HEK293 (cell line): ENCODE measurements around the gene CACNA2D3.

Experiments
- CTCF ChIA-PET: fragments of 350-600 bp; formaldehyde crosslinking; extraction: SDS; loops from one replicate; lab custom pipeline; 2021; ENCODE audit warnings: antibody characterized with exemption; lab: Yijun Ruan, JAX
- POLR2A ChIA-PET: fragments of 300-600 bp; formaldehyde crosslinking; extraction: SDS; loops from one replicate; lab custom pipeline; 2020; ENCODE audit warnings: antibody characterized with exemption, inconsistent platforms; lab: Yijun Ruan, JAX
- H3K27ac ChIP-seq: fragments of 200-500 bp; sonication (Bioruptor generic); 2 replicates; pipeline ENCODE4 v1.5.1; 2014; ENCODE audit warnings: low read depth, low read length, control low read depth, inconsistent platforms; ENCODE audit errors: extremely low read depth
- H3K36me3 ChIP-seq, 2 experiments: fragments of 200-500 bp in 1 of 2; sonication (Bioruptor generic) in 1 of 2; 1 replicate in 1 of 2; 2 replicates in 1 of 2; pipeline ENCODE4 v1.5.1; 2014 to 2017; ENCODE audit warnings: inconsistent platforms in 2 of 2, low read length in 2 of 2; ENCODE audit not compliant: control insufficient read depth in 2 of 2, insufficient read depth in 1 of 2
- H3K4me1 ChIP-seq: fragments of 200-500 bp; sonication (Bioruptor generic); 2 replicates; pipeline ENCODE4 v1.5.1; 2014; ENCODE audit warnings: mild to moderate bottlenecking, low read length, inconsistent platforms; ENCODE audit not compliant: control insufficient read depth, insufficient read depth
- H3K4me3 ChIP-seq: 2 replicates; pipeline ENCODE4 v1.5.1; 2011; ENCODE audit warnings: low read depth, mild to moderate bottlenecking, control low read depth, low read length, moderate library complexity
- H3K9me3 ChIP-seq: fragments of 200-500 bp; sonication (Bioruptor generic); 2 replicates; pipeline ENCODE4 v1.5.1; 2014; ENCODE audit warnings: low read depth, low read length, inconsistent platforms; ENCODE audit not compliant: control insufficient read depth, insufficient read depth
- EGR2 ChIP-seq: fragments of 450-650 bp; formaldehyde crosslinking; IDR thresholded peaks from 2 replicates; pipeline ENCODE4 v1.5.1; 2016; ENCODE audit warnings: low read depth, missing biosample characterization, missing genetic modification characterization
- GLIS1 ChIP-seq: fragments of 450-650 bp; formaldehyde crosslinking; IDR thresholded peaks from 2 replicates; pipeline ENCODE4 v1.5.1; 2016; ENCODE audit warnings: missing biosample characterization, missing genetic modification characterization
- PBX3 ChIP-seq: sonication (generic); formaldehyde crosslinking; IDR thresholded peaks from 2 replicates; pipeline ENCODE4 v1.8.1; 2022; ENCODE audit warnings: mild to moderate bottlenecking, moderate library complexity, missing genetic modification reagents
- PRDM6 ChIP-seq: fragments of 450-650 bp; formaldehyde crosslinking; IDR thresholded peaks from 2 replicates; pipeline ENCODE4 v1.5.1; 2017; ENCODE audit warnings: missing biosample characterization, missing genetic modification characterization
- TSHZ1 ChIP-seq: fragments of 450-650 bp; formaldehyde crosslinking; IDR thresholded peaks from 2 replicates; pipeline ENCODE4 v1.5.1; 2016; ENCODE audit warnings: missing biosample characterization, missing genetic modification characterization, borderline replicate concordance
- ZBTB1 ChIP-seq: fragments of 450-650 bp; formaldehyde crosslinking; IDR thresholded peaks from 2 replicates; pipeline ENCODE4 v1.5.1; 2016; ENCODE audit warnings: missing biosample characterization, missing genetic modification characterization
- ZBTB17 ChIP-seq: fragments of 450-650 bp; formaldehyde crosslinking; IDR thresholded peaks from 2 replicates; pipeline ENCODE4 v1.5.1; 2016; ENCODE audit warnings: missing biosample characterization, missing genetic modification characterization
- ZIC2 ChIP-seq: fragments of 450-650 bp; formaldehyde crosslinking; IDR thresholded peaks from 2 replicates; pipeline ENCODE4 v1.5.1; 2016; ENCODE audit warnings: missing biosample characterization, missing genetic modification characterization
- ZNF146 ChIP-seq: fragments of 450-650 bp; formaldehyde crosslinking; IDR thresholded peaks from 2 replicates; pipeline ENCODE4 v1.5.1; 2016; ENCODE audit warnings: missing biosample characterization, missing genetic modification characterization
- ZNF155 ChIP-seq: fragments of 450-650 bp; formaldehyde crosslinking; IDR thresholded peaks from 2 replicates; pipeline ENCODE4 v1.5.1; 2016; ENCODE audit warnings: missing biosample characterization, missing genetic modification characterization
- ZNF335 ChIP-seq: fragments of 450-650 bp; formaldehyde crosslinking; conservative IDR thresholded peaks from 2 replicates; pipeline ENCODE4 v1.5.1; 2016; ENCODE audit warnings: missing biosample characterization, missing genetic modification characterization
- ZNF391 ChIP-seq: fragments of 450-650 bp; formaldehyde crosslinking; IDR thresholded peaks from 2 replicates; pipeline ENCODE4 v1.5.1; 2016; ENCODE audit warnings: low read depth, missing biosample characterization, missing genetic modification characterization, borderline replicate concordance
- ZNF416 ChIP-seq: fragments of 450-650 bp; formaldehyde crosslinking; IDR thresholded peaks from 2 replicates; pipeline ENCODE4 v1.5.1; 2016; ENCODE audit warnings: missing biosample characterization, missing genetic modification characterization
- ZNF449 ChIP-seq: fragments of 450-650 bp; formaldehyde crosslinking; IDR thresholded peaks from 2 replicates; pipeline ENCODE4 v1.5.1; 2017; ENCODE audit warnings: missing biosample characterization, mild to moderate bottlenecking, missing genetic modification characterization, moderate library complexity
- ZNF623 ChIP-seq: fragments of 450-650 bp; formaldehyde crosslinking; IDR thresholded peaks from 2 replicates; pipeline ENCODE4 v1.5.1; 2016; ENCODE audit warnings: missing biosample characterization, missing genetic modification characterization
- ZNF629 ChIP-seq: fragments of 450-650 bp; formaldehyde crosslinking; IDR thresholded peaks from 2 replicates; pipeline ENCODE4 v1.5.1; 2017; ENCODE audit warnings: missing biosample characterization, missing genetic modification characterization
- ZNF747 ChIP-seq: fragments of 450-650 bp; formaldehyde crosslinking; IDR thresholded peaks from 2 replicates; pipeline ENCODE4 v1.5.1; 2016; ENCODE audit warnings: missing biosample characterization, missing genetic modification characterization
- ZSCAN18 ChIP-seq: fragments of 450-650 bp; formaldehyde crosslinking; IDR thresholded peaks from 2 replicates; pipeline ENCODE4 v1.5.1; 2016; ENCODE audit warnings: missing biosample characterization, missing genetic modification characterization

The CACNA2D3 gene

GRCh38 chr3:54863366-54863765, 741.0 kb downstream of the CACNA2D3 start:
- CTCF ChIA-PET: no interaction called here
- TF ChIP-seq EGR2 (tag by site-specific recombination) (no peak), ZBTB17 (tag by site-specific recombination) (no peak), ZNF391 (tag by site-specific recombination) (no peak), ZNF416 (tag by site-specific recombination) (no peak), PRDM6 (tag by site-specific recombination) (no peak), PBX3 (CRISPR knock-in tag) (no peak), ZNF747 (tag by site-specific recombination) (no peak), ZSCAN18 (tag by site-specific recombination) (no peak), ZNF155 (no peak), ZNF146 (tag by site-specific recombination) (no peak)
- POLR2A ChIA-PET: no interaction called here
- Histone ChIP-seq H3K27ac (no peak overlapping the region), H3K9me3 (no peaks in the 10 kb centered on the region), H3K36me3 (no peaks in the 10 kb centered on the region), H3K4me1 (no peaks in the 10 kb centered on the region), H3K4me3 (no peak overlapping the region)

GRCh38 chr3:54863786-54864185, 741.4 kb downstream of the CACNA2D3 start:
- no peaks in the 10 kb centered on the region for H3K36me3 ChIP-seq
- CTCF ChIA-PET: no interaction called here
- no peak overlapping the region for H3K4me3 ChIP-seq
- no peaks in the 10 kb centered on the region for H3K9me3 ChIP-seq
- POLR2A ChIA-PET: no interaction called here
- TF ChIP-seq ZNF623 (tag by site-specific recombination) (no peak), TSHZ1 (no peak), ZNF629 (tag by site-specific recombination) (no peak)
- no peak overlapping the region for H3K27ac ChIP-seq
- H3K4me1 ChIP-seq: no peaks in the 10 kb centered on the region

- CTCF ChIA-PET: no interaction called here
- POLR2A ChIA-PET: no interaction called here
- H3K4me3 ChIP-seq: no peak overlapping the region
- no peaks in the 10 kb centered on the region for H3K4me1 ChIP-seq
- H3K9me3 ChIP-seq: no peaks in the 10 kb centered on the region
- H3K27ac ChIP-seq: no peak overlapping the region
- TF ChIP-seq ZNF335 (tag by site-specific recombination) (no peak), ZNF146 (tag by site-specific recombination) (no peak), ZBTB1 (tag by site-specific recombination) (no peak), ZNF449 (tag by site-specific recombination) (no peak), GLIS1 (tag by site-specific recombination) (peak; percentile 33; the same call in 1 of the 2 replicates), ZIC2 (tag by site-specific recombination) (no peak)
- H3K36me3 ChIP-seq: no peaks in the 10 kb centered on the region
These were observed 743.0 kb downstream of the CACNA2D3 start for GRCh38 chr3:54865316-54865715.
